K562 (cell line): Measurements from ENCODE around the gene SOSTDC1. TPM values are rescaled to one million over a fixed set of nuclear protein-coding genes. Genes with fewer than 3 reads are reported as not detected.

ENCODE experiments used
- ASH1L ChIP-seq: fragments of 450-650 bp; IDR thresholded peaks from 2 replicates; pipeline ENCODE4 v1.6.1; 2018; ENCODE audit warnings: borderline replicate concordance, mild to moderate bottlenecking, low read depth; ENCODE audit not compliant: partially characterized antibody
- ATF7 ChIP-seq: fragments of 450-650 bp; IDR thresholded peaks from 2 replicates; pipeline ENCODE4 v1.7.1; 2014; ENCODE audit warnings: mild to moderate bottlenecking, moderate library complexity
- CHD2 ChIP-seq: IDR thresholded peaks from 2 replicates; pipeline ENCODE4 v1.6.1; 2011; ENCODE audit warnings: low read depth, low read length
- COPS2 ChIP-seq: fragments of 450-650 bp; conservative IDR thresholded peaks from 2 replicates; pipeline ENCODE4 v1.6.1; 2016; ENCODE audit warnings: mild to moderate bottlenecking, moderate library complexity
- GATA2 ChIP-seq: sonication (generic); formaldehyde crosslinking; IDR thresholded peaks from 2 replicates; pipeline ENCODE4 v1.4.0; 2020; ENCODE audit warnings: mild to moderate bottlenecking, missing genetic modification reagents
- HMG20A ChIP-seq: fragments of 450-650 bp; formaldehyde crosslinking; conservative IDR thresholded peaks from 2 replicates; pipeline ENCODE4 v1.4.0; 2020; ENCODE audit warnings: mild to moderate bottlenecking, mixed read lengths
- HMGN3 ChIP-seq: IDR thresholded peaks from 2 replicates; pipeline ENCODE4 v1.6.1; 2011; ENCODE audit warnings: borderline replicate concordance, low read depth, mild to moderate bottlenecking, mixed read lengths, low read length; ENCODE audit not compliant: insufficient read length; ENCODE audit errors: extremely low read depth
- MEIS2 ChIP-seq: fragments of 450-650 bp; IDR thresholded peaks from 2 replicates; pipeline ENCODE4 v1.6.1; 2014; ENCODE audit warnings: mild to moderate bottlenecking; ENCODE audit not compliant: partially characterized antibody
- POLR2B ChIP-seq: fragments of 450-650 bp; IDR thresholded peaks from 2 replicates; pipeline ENCODE4 v1.6.1; 2018; ENCODE audit warnings: low read depth; ENCODE audit not compliant: partially characterized antibody
- PTRF ChIP-seq: fragments of 450-650 bp; IDR thresholded peaks from 2 replicates; pipeline ENCODE4 v1.6.1; 2016; ENCODE audit warnings: mild to moderate bottlenecking, missing genetic modification characterization, missing compliant biosample characterization
- SMAD1 ChIP-seq: fragments of 150-350 bp; IDR thresholded peaks from 2 replicates; pipeline ENCODE4 v1.6.1; 2014; ENCODE audit warnings: low read length, low read depth; ENCODE audit not compliant: partially characterized antibody
- ZC3H4 ChIP-seq: sonication (generic); formaldehyde crosslinking; IDR thresholded peaks from 2 replicates; pipeline ENCODE4 v1.9.0; 2021; ENCODE audit warnings: missing genetic modification reagents, borderline replicate concordance
- ZC3H8 ChIP-seq: fragments of 450-650 bp; IDR thresholded peaks from 2 replicates; pipeline ENCODE4 v1.6.1; 2017
- ZNF41 ChIP-seq: fragments of 250-450 bp; sonication (Bioruptor Pico); conservative IDR thresholded peaks from 2 replicates; pipeline ENCODE4 v1.4.0; 2020; ENCODE audit warnings: mild to moderate bottlenecking
- polyA plus RNA-seq, 8 experiments: library from polyadenylated mRNA; depleted of rRNA in 4 of 8; stranded (reverse) in 5 of 8; unstranded in 3 of 8; fragments of >200 nt; fragmentation: Nextera tagmentation in 2 of 8; fragmentation: Illumina TruSeq in 1 of 8; extraction: Ambion mirVana in 2 of 8; extraction: Trizol in 1 of 8; gene quantifications; 2 replicates each; pipeline versions ENCODE4 v1.2.1 to v1.2.3, GENCODE V29; 2011 to 2014; ENCODE audit warnings: inconsistent platforms in 1 of 8, missing spikeins in 1 of 8
- total RNA-seq, 7 experiments: library from RNA; depleted of rRNA in 6 of 7; stranded (reverse); fragments of >200 nt in 6 of 7; fragmentation: Illumina TruSeq in 2 of 7; extraction: Trizol in 2 of 7; gene quantifications; 2 replicates each; pipeline versions ENCODE4 v1.2.1 to v1.2.3, GENCODE V29; 2011 to 2021; ENCODE audit warnings: low replicate concordance in 1 of 7
- TF ChIP-seq, protein P1 (sequence below): fragments of 200-800 bp; sonication (Bioruptor generic); IDR thresholded peaks from 2 replicates; pipeline ENCODE4 v1.6.1; 2017; ENCODE audit warnings: missing genetic modification characterization, missing compliant biosample characterization
- TF ChIP-seq, protein P2 (sequence below): sonication (generic); formaldehyde crosslinking; IDR thresholded peaks from 2 replicates; pipeline ENCODE4 v1.8.0; 2022; ENCODE audit warnings: missing genetic modification reagents, mild to moderate bottlenecking, moderate library complexity, borderline replicate concordance
- TF ChIP-seq, protein P3 (sequence below): fragments of 200-800 bp; sonication (Bioruptor generic); IDR thresholded peaks from 2 replicates; pipeline ENCODE4 v1.6.1; 2017; ENCODE audit warnings: missing genetic modification characterization, missing compliant biosample characterization
- TF ChIP-seq, protein P4 (sequence below): fragments of 450-650 bp; formaldehyde crosslinking; IDR thresholded peaks from 2 replicates; pipeline ENCODE4 v1.4.0; 2020; ENCODE audit warnings: mild to moderate bottlenecking, moderate library complexity
- TF ChIP-seq, protein P5 (sequence below): sonication (generic); formaldehyde crosslinking; IDR thresholded peaks from 2 replicates; pipeline ENCODE4 v1.4.0; 2020; ENCODE audit warnings: mild to moderate bottlenecking, missing genetic modification reagents
- TF ChIP-seq, protein P6 (sequence below), 2 experiments: fragments of 450-650 bp in 1 of 2; sonication (generic) in 1 of 2; formaldehyde crosslinking; conservative IDR thresholded peaks; 2 replicates each; pipeline versions ENCODE4 v1.4.0 to v1.8.1; 2020 to 2022; ENCODE audit warnings: mild to moderate bottlenecking in 1 of 2, missing genetic modification reagents in 1 of 2

The SOSTDC1 gene
- total and polyA plus RNA-seq, 9 of the 15 experiments (the other 6 are each of a cell fraction or from before 2014, with no cell fraction given), result 8.3 to 48.6 (median 15.9) TPM

DNA sequence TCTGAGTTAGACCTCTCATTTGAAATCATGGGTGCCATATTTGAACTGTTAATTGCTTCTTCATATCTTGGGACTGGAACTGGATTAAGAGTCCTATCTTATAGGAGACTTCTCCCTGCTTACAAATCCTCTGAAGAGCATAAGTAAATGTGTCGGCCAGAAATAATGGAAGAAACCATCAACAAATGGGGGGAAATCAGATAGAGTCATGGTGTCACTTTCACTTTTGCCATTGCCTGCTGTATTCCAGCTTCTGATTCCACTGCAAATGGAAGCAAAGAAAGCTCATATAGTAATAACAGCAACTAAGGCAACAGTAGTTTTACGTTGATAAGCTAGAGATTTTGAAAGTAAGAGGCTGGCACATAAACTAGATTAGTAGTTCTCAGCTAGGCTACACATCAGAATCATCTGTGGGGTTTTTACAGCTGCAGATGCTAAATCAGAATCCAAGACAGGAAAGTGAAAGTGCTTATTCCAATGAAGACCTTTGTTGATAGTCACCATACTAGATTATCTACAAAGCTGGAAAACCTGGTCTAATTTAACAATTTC lies 31.9 kb downstream of the SOSTDC1 start (continued):
- TF ChIP-seq, protein P1, sequence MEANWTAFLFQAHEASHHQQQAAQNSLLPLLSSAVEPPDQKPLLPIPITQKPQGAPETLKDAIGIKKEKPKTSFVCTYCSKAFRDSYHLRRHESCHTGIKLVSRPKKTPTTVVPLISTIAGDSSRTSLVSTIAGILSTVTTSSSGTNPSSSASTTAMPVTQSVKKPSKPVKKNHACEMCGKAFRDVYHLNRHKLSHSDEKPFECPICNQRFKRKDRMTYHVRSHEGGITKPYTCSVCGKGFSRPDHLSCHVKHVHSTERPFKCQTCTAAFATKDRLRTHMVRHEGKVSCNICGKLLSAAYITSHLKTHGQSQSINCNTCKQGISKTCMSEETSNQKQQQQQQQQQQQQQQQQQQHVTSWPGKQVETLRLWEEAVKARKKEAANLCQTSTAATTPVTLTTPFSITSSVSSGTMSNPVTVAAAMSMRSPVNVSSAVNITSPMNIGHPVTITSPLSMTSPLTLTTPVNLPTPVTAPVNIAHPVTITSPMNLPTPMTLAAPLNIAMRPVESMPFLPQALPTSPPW, result peak; percentile 26; the same call in 1 of the 2 replicates
- TF ChIP-seq GATA2 (CRISPR knock-in tag) (no peak), SMAD1 (no peak), COPS2 (no peak), HMGN3 (no peak), PTRF (tag) (no peak), POLR2B (no peak), ZC3H4 (CRISPR knock-in tag) (no peak), ASH1L (no peak), ATF7 (peak; percentile 92), HMG20A (CRISPR knock-in tag) (no peak), CHD2 (no peak), ZC3H8 (no peak), ZNF41 (peak; percentile 91), MEIS2 (no peak)
- TF ChIP-seq, protein P2, sequence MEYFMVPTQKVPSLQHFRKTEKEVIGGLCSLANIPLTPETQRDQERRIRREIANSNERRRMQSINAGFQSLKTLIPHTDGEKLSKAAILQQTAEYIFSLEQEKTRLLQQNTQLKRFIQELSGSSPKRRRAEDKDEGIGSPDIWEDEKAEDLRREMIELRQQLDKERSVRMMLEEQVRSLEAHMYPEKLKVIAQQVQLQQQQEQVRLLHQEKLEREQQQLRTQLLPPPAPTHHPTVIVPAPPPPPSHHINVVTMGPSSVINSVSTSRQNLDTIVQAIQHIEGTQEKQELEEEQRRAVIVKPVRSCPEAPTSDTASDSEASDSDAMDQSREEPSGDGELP (CRISPR knock-in tag), result no peak
- TF ChIP-seq, protein P3, sequence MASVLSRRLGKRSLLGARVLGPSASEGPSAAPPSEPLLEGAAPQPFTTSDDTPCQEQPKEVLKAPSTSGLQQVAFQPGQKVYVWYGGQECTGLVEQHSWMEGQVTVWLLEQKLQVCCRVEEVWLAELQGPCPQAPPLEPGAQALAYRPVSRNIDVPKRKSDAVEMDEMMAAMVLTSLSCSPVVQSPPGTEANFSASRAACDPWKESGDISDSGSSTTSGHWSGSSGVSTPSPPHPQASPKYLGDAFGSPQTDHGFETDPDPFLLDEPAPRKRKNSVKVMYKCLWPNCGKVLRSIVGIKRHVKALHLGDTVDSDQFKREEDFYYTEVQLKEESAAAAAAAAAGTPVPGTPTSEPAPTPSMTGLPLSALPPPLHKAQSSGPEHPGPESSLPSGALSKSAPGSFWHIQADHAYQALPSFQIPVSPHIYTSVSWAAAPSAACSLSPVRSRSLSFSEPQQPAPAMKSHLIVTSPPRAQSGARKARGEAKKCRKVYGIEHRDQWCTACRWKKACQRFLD (CRISPR knock-in tag), result no peak; the same call in 1 of the 2 replicates
- TF ChIP-seq, protein P4, sequence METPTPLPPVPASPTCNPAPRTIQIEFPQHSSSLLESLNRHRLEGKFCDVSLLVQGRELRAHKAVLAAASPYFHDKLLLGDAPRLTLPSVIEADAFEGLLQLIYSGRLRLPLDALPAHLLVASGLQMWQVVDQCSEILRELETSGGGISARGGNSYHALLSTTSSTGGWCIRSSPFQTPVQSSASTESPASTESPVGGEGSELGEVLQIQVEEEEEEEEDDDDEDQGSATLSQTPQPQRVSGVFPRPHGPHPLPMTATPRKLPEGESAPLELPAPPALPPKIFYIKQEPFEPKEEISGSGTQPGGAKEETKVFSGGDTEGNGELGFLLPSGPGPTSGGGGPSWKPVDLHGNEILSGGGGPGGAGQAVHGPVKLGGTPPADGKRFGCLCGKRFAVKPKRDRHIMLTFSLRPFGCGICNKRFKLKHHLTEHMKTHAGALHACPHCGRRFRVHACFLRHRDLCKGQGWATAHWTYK, result 0 out of 2 replicates have a peak, but pooled peaks have one; percentile 20
- TF ChIP-seq, protein P5, sequence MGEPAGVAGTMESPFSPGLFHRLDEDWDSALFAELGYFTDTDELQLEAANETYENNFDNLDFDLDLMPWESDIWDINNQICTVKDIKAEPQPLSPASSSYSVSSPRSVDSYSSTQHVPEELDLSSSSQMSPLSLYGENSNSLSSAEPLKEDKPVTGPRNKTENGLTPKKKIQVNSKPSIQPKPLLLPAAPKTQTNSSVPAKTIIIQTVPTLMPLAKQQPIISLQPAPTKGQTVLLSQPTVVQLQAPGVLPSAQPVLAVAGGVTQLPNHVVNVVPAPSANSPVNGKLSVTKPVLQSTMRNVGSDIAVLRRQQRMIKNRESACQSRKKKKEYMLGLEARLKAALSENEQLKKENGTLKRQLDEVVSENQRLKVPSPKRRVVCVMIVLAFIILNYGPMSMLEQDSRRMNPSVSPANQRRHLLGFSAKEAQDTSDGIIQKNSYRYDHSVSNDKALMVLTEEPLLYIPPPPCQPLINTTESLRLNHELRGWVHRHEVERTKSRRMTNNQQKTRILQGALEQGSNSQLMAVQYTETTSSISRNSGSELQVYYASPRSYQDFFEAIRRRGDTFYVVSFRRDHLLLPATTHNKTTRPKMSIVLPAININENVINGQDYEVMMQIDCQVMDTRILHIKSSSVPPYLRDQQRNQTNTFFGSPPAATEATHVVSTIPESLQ (CRISPR knock-in tag), result no peak
- TF ChIP-seq, protein P6, sequence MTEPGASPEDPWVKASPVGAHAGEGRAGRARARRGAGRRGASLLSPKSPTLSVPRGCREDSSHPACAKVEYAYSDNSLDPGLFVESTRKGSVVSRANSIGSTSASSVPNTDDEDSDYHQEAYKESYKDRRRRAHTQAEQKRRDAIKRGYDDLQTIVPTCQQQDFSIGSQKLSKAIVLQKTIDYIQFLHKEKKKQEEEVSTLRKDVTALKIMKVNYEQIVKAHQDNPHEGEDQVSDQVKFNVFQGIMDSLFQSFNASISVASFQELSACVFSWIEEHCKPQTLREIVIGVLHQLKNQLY (CRISPR knock-in tag; conservative IDR thresholded peaks at IDR 0.05), result no peak
